SK-N-SH treated with all-trans-retinoic acid at 6 μM for 48 hours (cell line): ENCODE measurements around the gene CDC5L.
A peak's percentile ranks its signal among the peaks of the same experiment; 100 is the strongest.

Experiments
- ATAC-seq: fragments of 200-7000 bp; cut with Tn5 transposase; 3 replicates; pipeline ENCODE4 v1.9.1; 2020; ENCODE audit warnings: mild to moderate bottlenecking, moderate library complexity
- ARNTL ChIP-seq: fragments of 450-650 bp; formaldehyde crosslinking; IDR thresholded peaks from 2 replicates; pipeline ENCODE4 v1.5.0; 2020; ENCODE audit warnings: low read depth, mild to moderate bottlenecking, moderate library complexity, borderline replicate concordance
- BACH2 ChIP-seq: fragments of 250-450 bp; sonication (Bioruptor Pico); IDR thresholded peaks from 2 replicates; pipeline ENCODE4 v1.9.0; 2021; ENCODE audit warnings: mild to moderate bottlenecking, borderline replicate concordance
- CSDC2 ChIP-seq: fragments of 250-450 bp; sonication (Bioruptor Pico); IDR thresholded peaks from 2 replicates; pipeline ENCODE4 v1.5.0; 2020; ENCODE audit warnings: mild to moderate bottlenecking, moderate library complexity
- ESRRG ChIP-seq: fragments of 250-450 bp; sonication (Bioruptor Pico); IDR thresholded peaks from 2 replicates; pipeline ENCODE4 v1.6.1; 2021; ENCODE audit warnings: mild to moderate bottlenecking
- GLIS3 ChIP-seq: fragments of 250-450 bp; sonication (Bioruptor Pico); IDR thresholded peaks from 2 replicates; pipeline ENCODE4 v1.5.0; 2020; ENCODE audit warnings: mild to moderate bottlenecking, moderate library complexity
- ISL1 ChIP-seq: fragments of 250-450 bp; sonication (Bioruptor Pico); IDR thresholded peaks from 2 replicates; pipeline ENCODE4 v2.1.2; 2022; ENCODE audit warnings: mild to moderate bottlenecking, moderate library complexity
- OSR1 ChIP-seq: fragments of 250-450 bp; sonication (Bioruptor Pico); IDR thresholded peaks from 2 replicates; pipeline ENCODE4 v1.8.0; 2022; ENCODE audit warnings: moderate library complexity, mild to moderate bottlenecking, inconsistent platforms
- RARB ChIP-seq: fragments of 250-450 bp; sonication (Bioruptor Pico); IDR thresholded peaks from 2 replicates; pipeline ENCODE4 v1.8.0; 2021; ENCODE audit warnings: mild to moderate bottlenecking, moderate library complexity
- SNAI2 ChIP-seq: fragments of 250-450 bp; sonication (Bioruptor Pico); IDR thresholded peaks from 2 replicates; pipeline ENCODE4 v1.5.0; 2020; ENCODE audit warnings: mild to moderate bottlenecking, moderate library complexity
- TOX ChIP-seq: fragments of 250-450 bp; sonication (Bioruptor Pico); IDR thresholded peaks from 2 replicates; pipeline ENCODE4 v1.8.0; 2021; ENCODE audit warnings: mild to moderate bottlenecking, moderate library complexity, borderline replicate concordance
- ZC3H10 ChIP-seq: fragments of 250-450 bp; sonication (Bioruptor Pico); IDR thresholded peaks from 2 replicates; pipeline ENCODE4 v1.5.1; 2021; ENCODE audit warnings: mild to moderate bottlenecking, moderate library complexity
- ZFP3 ChIP-seq: fragments of 250-450 bp; sonication (Bioruptor Pico); IDR thresholded peaks from 2 replicates; pipeline ENCODE4 v1.5.0; 2020; ENCODE audit warnings: mild to moderate bottlenecking, moderate library complexity
- ZFP30 ChIP-seq: fragments of 450-650 bp; formaldehyde crosslinking; IDR thresholded peaks from 2 replicates; pipeline ENCODE4 v1.5.0; 2022; ENCODE audit warnings: mild to moderate bottlenecking, moderate library complexity
- ZNF565 ChIP-seq: fragments of 450-650 bp; formaldehyde crosslinking; conservative IDR thresholded peaks from 2 replicates; pipeline ENCODE4 v1.5.0; 2020; ENCODE audit warnings: low read depth, mild to moderate bottlenecking, moderate library complexity
- ZNF70 ChIP-seq: fragments of 450-650 bp; formaldehyde crosslinking; IDR thresholded peaks from 2 replicates; pipeline ENCODE4 v1.5.0; 2020; ENCODE audit warnings: mild to moderate bottlenecking, moderate library complexity
- ZNF8 ChIP-seq: fragments of 450-650 bp; formaldehyde crosslinking; IDR thresholded peaks from 2 replicates; pipeline ENCODE4 v1.5.0; 2020; ENCODE audit warnings: mild to moderate bottlenecking, moderate library complexity
- TF ChIP-seq, protein P1 (sequence below): fragments of 250-450 bp; sonication (Bioruptor Pico); IDR thresholded peaks from 2 replicates; pipeline ENCODE4 v1.8.0; 2021; ENCODE audit warnings: low read depth, mild to moderate bottlenecking, moderate library complexity, borderline replicate concordance
- TF ChIP-seq, protein P2 (sequence below): fragments of 250-450 bp; sonication (Bioruptor Pico); IDR thresholded peaks from 2 replicates; pipeline ENCODE4 v1.8.0; 2020; ENCODE audit warnings: mild to moderate bottlenecking, moderate library complexity, borderline replicate concordance
- TF ChIP-seq, protein P3 (sequence below): fragments of 250-450 bp; sonication (Bioruptor Pico); IDR thresholded peaks from 2 replicates; pipeline ENCODE4 v1.5.1; 2021; ENCODE audit warnings: mild to moderate bottlenecking, moderate library complexity
- TF ChIP-seq, protein P4 (sequence below): fragments of 250-450 bp; sonication (Bioruptor Pico); IDR thresholded peaks from 2 replicates; pipeline ENCODE4 v1.5.0; 2020; ENCODE audit warnings: mild to moderate bottlenecking, moderate library complexity
- TF ChIP-seq, protein P5 (sequence below): fragments of 250-450 bp; sonication (Bioruptor Pico); IDR thresholded peaks from 2 replicates; pipeline ENCODE4 v1.5.1; 2020; ENCODE audit warnings: low read depth, mild to moderate bottlenecking, moderate library complexity

Gene CDC5L

GRCh38 chr6:44464527-44465310 is 77.2 kb downstream of the CDC5L start:
- TF ChIP-seq, protein P1, sequence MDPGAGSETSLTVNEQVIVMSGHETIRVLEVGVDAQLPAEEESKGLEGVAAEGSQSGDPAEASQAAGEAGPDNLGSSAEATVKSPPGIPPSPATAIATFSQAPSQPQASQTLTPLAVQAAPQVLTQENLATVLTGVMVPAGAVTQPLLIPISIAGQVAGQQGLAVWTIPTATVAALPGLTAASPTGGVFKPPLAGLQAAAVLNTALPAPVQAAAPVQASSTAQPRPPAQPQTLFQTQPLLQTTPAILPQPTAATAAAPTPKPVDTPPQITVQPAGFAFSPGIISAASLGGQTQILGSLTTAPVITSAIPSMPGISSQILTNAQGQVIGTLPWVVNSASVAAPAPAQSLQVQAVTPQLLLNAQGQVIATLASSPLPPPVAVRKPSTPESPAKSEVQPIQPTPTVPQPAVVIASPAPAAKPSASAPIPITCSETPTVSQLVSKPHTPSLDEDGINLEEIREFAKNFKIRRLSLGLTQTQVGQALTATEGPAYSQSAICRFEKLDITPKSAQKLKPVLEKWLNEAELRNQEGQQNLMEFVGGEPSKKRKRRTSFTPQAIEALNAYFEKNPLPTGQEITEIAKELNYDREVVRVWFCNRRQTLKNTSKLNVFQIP (CRISPR knock-in tag) = no peak
- TF ChIP-seq ZNF8 (CRISPR knock-in tag) (no peak), TOX (CRISPR knock-in tag) (no peak), ARNTL (no peak), ESRRG (CRISPR knock-in tag) (0 out of 2 replicates have a peak, but pooled peaks have one; percentile 21), ZNF70 (no peak), SNAI2 (CRISPR knock-in tag) (no peak), ZFP30 (CRISPR knock-in tag) (no peak), ZC3H10 (CRISPR knock-in tag) (no peak), BACH2 (CRISPR knock-in tag) (no peak), ZNF565 (CRISPR knock-in tag) (no peak), RARB (CRISPR knock-in tag) (no peak), ISL1 (peak; percentile 85), GLIS3 (CRISPR knock-in tag) (no peak), CSDC2 (CRISPR knock-in tag) (0 out of 2 replicates have a peak, but pooled peaks have one; percentile 12), OSR1 (CRISPR knock-in tag) (no peak)
- TF ChIP-seq, protein P2, sequence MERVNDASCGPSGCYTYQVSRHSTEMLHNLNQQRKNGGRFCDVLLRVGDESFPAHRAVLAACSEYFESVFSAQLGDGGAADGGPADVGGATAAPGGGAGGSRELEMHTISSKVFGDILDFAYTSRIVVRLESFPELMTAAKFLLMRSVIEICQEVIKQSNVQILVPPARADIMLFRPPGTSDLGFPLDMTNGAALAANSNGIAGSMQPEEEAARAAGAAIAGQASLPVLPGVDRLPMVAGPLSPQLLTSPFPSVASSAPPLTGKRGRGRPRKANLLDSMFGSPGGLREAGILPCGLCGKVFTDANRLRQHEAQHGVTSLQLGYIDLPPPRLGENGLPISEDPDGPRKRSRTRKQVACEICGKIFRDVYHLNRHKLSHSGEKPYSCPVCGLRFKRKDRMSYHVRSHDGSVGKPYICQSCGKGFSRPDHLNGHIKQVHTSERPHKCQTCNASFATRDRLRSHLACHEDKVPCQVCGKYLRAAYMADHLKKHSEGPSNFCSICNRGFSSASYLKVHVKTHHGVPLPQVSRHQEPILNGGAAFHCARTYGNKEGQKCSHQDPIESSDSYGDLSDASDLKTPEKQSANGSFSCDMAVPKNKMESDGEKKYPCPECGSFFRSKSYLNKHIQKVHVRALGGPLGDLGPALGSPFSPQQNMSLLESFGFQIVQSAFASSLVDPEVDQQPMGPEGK (CRISPR knock-in tag) = no peak
- TF ChIP-seq, protein P3, sequence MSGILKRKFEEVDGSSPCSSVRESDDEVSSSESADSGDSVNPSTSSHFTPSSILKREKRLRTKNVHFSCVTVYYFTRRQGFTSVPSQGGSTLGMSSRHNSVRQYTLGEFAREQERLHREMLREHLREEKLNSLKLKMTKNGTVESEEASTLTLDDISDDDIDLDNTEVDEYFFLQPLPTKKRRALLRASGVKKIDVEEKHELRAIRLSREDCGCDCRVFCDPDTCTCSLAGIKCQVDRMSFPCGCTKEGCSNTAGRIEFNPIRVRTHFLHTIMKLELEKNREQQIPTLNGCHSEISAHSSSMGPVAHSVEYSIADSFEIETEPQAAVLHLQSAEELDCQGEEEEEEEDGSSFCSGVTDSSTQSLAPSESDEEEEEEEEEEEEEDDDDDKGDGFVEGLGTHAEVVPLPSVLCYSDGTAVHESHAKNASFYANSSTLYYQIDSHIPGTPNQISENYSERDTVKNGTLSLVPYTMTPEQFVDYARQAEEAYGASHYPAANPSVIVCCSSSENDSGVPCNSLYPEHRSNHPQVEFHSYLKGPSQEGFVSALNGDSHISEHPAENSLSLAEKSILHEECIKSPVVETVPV (CRISPR knock-in tag) = no peak
- TF ChIP-seq, protein P4, sequence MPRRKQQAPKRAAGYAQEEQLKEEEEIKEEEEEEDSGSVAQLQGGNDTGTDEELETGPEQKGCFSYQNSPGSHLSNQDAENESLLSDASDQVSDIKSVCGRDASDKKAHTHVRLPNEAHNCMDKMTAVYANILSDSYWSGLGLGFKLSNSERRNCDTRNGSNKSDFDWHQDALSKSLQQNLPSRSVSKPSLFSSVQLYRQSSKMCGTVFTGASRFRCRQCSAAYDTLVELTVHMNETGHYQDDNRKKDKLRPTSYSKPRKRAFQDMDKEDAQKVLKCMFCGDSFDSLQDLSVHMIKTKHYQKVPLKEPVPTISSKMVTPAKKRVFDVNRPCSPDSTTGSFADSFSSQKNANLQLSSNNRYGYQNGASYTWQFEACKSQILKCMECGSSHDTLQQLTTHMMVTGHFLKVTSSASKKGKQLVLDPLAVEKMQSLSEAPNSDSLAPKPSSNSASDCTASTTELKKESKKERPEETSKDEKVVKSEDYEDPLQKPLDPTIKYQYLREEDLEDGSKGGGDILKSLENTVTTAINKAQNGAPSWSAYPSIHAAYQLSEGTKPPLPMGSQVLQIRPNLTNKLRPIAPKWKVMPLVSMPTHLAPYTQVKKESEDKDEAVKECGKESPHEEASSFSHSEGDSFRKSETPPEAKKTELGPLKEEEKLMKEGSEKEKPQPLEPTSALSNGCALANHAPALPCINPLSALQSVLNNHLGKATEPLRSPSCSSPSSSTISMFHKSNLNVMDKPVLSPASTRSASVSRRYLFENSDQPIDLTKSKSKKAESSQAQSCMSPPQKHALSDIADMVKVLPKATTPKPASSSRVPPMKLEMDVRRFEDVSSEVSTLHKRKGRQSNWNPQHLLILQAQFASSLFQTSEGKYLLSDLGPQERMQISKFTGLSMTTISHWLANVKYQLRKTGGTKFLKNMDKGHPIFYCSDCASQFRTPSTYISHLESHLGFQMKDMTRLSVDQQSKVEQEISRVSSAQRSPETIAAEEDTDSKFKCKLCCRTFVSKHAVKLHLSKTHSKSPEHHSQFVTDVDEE (CRISPR knock-in tag) = no peak
- TF ChIP-seq, protein P5, sequence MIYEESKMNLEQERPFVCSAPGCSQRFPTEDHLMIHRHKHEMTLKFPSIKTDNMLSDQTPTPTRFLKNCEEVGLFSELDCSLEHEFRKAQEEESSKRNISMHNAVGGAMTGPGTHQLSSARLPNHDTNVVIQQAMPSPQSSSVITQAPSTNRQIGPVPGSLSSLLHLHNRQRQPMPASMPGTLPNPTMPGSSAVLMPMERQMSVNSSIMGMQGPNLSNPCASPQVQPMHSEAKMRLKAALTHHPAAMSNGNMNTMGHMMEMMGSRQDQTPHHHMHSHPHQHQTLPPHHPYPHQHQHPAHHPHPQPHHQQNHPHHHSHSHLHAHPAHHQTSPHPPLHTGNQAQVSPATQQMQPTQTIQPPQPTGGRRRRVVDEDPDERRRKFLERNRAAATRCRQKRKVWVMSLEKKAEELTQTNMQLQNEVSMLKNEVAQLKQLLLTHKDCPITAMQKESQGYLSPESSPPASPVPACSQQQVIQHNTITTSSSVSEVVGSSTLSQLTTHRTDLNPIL (CRISPR knock-in tag) = 0 out of 2 replicates have a peak, but pooled peaks have one; percentile 18
- TF ChIP-seq, all 23 proteins: peak for 4
- peak; percentile 87 for ATAC-seq

DNA sequence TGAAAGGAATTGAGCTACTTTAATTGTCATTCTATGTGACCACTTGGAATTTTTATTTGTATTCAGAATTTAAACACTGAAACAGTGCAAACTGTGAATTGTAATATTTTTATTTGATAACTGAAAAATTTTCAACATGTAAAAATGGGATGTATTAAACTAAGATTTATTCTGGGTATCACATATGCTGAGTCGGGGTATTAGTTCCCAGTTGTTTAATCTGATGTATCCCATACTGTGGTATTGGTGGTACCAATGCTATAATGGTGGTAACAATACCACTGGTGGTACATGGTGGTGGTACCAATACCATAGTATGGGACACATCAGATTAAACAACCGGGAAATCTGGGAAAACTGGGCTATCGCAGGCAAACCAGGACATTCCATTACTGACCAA is 79.4 kb downstream of the CDC5L start:
- TF ChIP-seq ISL1 (no peak), ZFP3 (CRISPR knock-in tag) (no peak)
- TF ChIP-seq, protein P1 (CRISPR knock-in tag) = no peak
- no peak for ATAC-seq
